ENCODE data around the gene MATN4. TPM values are rescaled to one million over a fixed set of nuclear protein-coding genes. Genes with fewer than 3 reads are reported as not detected.

Gene MATN4
- total and polyA plus RNA-seq, 2 of the 13 experiments (the other 11 are each of a cell fraction or from before 2014, with no cell fraction given), result not detected

DNA sequence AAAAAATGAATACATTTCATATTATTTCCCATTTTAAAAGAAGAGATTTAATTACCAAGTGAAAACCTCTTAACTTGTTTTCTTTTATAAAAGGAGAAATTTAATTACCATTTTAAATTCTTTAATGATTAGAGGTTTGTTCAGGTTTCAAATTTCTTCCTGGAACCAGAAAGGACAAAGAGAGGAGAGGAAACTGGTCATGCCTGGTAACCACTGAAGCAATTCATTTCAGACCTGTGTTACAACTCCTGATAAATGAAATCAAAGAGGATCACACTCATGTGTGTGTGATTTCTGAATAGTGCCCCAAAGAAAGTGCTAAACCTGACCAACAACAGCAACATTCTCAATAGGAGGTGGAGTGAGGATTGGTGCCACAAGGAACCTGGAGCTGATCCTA lies 41.1 kb downstream of the MATN4 start:
- intact Hi-C loops (cut with micrococcal nuclease; ENCODE audit: unreplicated experiment) (no loop called here), in situ Hi-C loops (cut with HindIII; ENCODE audit: extremely low pct_ligation_motif_present, low pct_unique_long_range_greater_than_20kb) (no loop called here)
- ChIA-PET CTCF (ENCODE audit: low intra/inter-chr PET ratio, low total read pairs) (no interaction called here), POLR2A (no interaction called here)
- peaks cover 0 to 28% of the 10 kb centered on the region in 2 experiments; a peak in 3 of 5 replicates for H3K27me3 ChIP-seq (ENCODE audit: control insufficient read depth in 1 of 2, insufficient read depth in 2 of 2, low read length in 2 of 2)
- no peak for DNase-seq (ENCODE audit: low spot score)
- no TSS peak for BruUV-seq (replicated peaks)
- no peak overlapping the region for H2AFZ ChIP-seq (ENCODE audit: low read length)
- no peaks in the 10 kb centered on the region for H3K79me2 ChIP-seq (ENCODE audit: insufficient read depth, low read length)
- no peak overlapping the region for H3K9ac ChIP-seq (ENCODE audit: insufficient read depth, low read depth, low read length)
- no peaks in the 10 kb centered on the region for H3K9me3 ChIP-seq (ENCODE audit: low read length)
- no peaks in the 10 kb centered on the region for H3K4me1 ChIP-seq (ENCODE audit: insufficient read depth, low read length)
- H3K27ac ChIP-seq (ENCODE audit: extremely low read length, insufficient read depth, low read length), result no peak overlapping the region
- ATAC-seq, result no peak
- H3K36me3 ChIP-seq (replicated peaks in 1 of 2; ENCODE audit: control insufficient read depth in 1 of 2, insufficient read depth in 2 of 2, low read length in 2 of 2), result no peaks in the 10 kb centered on the region
- no peak overlapping the region for H3K4me2 ChIP-seq (ENCODE audit: low read depth, low read length)
- no peak for FAIRE-seq
- H3K4me3 ChIP-seq (replicated peaks in 1 of 3; ENCODE audit: insufficient read depth in 1 of 3, low read depth in 2 of 3, low read length in 3 of 3), result no peak overlapping the region
- no peaks in the 10 kb centered on the region for H4K20me1 ChIP-seq (ENCODE audit: insufficient read depth, low read length)
- TF ChIP-seq, protein P1, sequence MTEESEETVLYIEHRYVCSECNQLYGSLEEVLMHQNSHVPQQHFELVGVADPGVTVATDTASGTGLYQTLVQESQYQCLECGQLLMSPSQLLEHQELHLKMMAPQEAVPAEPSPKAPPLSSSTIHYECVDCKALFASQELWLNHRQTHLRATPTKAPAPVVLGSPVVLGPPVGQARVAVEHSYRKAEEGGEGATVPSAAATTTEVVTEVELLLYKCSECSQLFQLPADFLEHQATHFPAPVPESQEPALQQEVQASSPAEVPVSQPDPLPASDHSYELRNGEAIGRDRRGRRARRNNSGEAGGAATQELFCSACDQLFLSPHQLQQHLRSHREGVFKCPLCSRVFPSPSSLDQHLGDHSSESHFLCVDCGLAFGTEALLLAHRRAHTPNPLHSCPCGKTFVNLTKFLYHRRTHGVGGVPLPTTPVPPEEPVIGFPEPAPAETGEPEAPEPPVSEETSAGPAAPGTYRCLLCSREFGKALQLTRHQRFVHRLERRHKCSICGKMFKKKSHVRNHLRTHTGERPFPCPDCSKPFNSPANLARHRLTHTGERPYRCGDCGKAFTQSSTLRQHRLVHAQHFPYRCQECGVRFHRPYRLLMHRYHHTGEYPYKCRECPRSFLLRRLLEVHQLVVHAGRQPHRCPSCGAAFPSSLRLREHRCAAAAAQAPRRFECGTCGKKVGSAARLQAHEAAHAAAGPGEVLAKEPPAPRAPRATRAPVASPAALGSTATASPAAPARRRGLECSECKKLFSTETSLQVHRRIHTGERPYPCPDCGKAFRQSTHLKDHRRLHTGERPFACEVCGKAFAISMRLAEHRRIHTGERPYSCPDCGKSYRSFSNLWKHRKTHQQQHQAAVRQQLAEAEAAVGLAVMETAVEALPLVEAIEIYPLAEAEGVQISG (CRISPR knock-in tag; IDR thresholded peaks at IDR 0.05), result no peak
- TF ChIP-seq ARID2 (CRISPR knock-in tag; IDR thresholded peaks at IDR 0.05; ENCODE audit: borderline replicate concordance) (no peak), HNF4A (CRISPR knock-in tag; IDR thresholded peaks at IDR 0.05) (no peak), ZNF225 (CRISPR knock-in tag; IDR thresholded peaks at IDR 0.05) (no peak), ZNF841 (CRISPR knock-in tag; IDR thresholded peaks at IDR 0.05; ENCODE audit: borderline replicate concordance) (no peak), AKAP8 (CRISPR knock-in tag; IDR thresholded peaks at IDR 0.05) (no peak), JUND (CRISPR knock-in tag; IDR thresholded peaks at IDR 0.05) (no peak), ZNF224 (CRISPR knock-in tag; IDR thresholded peaks at IDR 0.05) (no peak), ZNF256 (CRISPR knock-in tag; conservative IDR thresholded peaks at IDR 0.05) (no peak), TBX3 (IDR thresholded peaks at IDR 0.05; ENCODE audit: borderline replicate concordance) (no peak)
- TF ChIP-seq, protein P2, sequence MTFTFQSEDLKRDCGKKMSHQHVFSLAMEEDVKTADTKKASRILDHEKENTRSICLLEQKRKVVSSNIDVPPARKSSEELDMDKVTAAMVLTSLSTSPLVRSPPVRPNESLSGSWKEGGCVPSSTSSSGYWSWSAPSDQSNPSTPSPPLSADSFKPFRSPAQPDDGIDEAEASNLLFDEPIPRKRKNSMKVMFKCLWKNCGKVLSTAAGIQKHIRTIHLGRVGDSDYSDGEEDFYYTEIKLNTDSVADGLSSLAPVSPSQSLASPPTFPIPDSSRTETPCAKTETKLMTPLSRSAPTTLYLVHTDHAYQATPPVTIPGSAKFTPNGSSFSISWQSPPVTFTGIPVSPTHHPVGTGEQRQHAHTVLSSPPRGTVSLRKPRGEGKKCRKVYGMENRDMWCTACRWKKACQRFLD (CRISPR knock-in tag; IDR thresholded peaks at IDR 0.05; ENCODE audit: borderline replicate concordance), result no peak
- TF ChIP-seq, protein P3, sequence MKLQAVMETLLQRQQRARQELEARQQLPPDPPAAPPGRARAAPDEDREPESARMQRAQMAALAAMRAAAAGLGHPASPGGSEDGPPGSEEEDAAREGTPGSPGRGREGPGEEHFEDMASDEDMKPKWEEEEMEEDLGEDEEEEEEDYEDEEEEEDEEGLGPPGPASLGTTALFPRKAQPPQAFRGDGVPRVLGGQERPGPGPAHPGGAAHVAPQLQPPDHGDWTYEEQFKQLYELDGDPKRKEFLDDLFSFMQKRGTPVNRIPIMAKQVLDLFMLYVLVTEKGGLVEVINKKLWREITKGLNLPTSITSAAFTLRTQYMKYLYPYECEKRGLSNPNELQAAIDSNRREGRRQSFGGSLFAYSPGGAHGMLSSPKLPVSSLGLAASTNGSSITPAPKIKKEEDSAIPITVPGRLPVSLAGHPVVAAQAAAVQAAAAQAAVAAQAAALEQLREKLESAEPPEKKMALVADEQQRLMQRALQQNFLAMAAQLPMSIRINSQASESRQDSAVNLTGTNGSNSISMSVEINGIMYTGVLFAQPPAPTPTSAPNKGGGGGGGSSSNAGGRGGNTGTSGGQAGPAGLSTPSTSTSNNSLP (IDR thresholded peaks at IDR 0.05; ENCODE audit: low read depth, low read length), result no peak
- TF ChIP-seq, protein P4, sequence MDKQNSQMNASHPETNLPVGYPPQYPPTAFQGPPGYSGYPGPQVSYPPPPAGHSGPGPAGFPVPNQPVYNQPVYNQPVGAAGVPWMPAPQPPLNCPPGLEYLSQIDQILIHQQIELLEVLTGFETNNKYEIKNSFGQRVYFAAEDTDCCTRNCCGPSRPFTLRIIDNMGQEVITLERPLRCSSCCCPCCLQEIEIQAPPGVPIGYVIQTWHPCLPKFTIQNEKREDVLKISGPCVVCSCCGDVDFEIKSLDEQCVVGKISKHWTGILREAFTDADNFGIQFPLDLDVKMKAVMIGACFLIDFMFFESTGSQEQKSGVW (CRISPR knock-in tag; IDR thresholded peaks at IDR 0.05; ENCODE audit: borderline replicate concordance), result no peak
- TF ChIP-seq, protein P5, sequence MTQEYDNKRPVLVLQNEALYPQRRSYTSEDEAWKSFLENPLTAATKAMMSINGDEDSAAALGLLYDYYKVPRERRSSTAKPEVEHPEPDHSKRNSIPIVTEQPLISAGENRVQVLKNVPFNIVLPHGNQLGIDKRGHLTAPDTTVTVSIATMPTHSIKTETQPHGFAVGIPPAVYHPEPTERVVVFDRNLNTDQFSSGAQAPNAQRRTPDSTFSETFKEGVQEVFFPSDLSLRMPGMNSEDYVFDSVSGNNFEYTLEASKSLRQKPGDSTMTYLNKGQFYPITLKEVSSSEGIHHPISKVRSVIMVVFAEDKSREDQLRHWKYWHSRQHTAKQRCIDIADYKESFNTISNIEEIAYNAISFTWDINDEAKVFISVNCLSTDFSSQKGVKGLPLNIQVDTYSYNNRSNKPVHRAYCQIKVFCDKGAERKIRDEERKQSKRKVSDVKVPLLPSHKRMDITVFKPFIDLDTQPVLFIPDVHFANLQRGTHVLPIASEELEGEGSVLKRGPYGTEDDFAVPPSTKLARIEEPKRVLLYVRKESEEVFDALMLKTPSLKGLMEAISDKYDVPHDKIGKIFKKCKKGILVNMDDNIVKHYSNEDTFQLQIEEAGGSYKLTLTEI (CRISPR knock-in tag; conservative IDR thresholded peaks at IDR 0.05), result no peak
- TF ChIP-seq, protein P6, sequence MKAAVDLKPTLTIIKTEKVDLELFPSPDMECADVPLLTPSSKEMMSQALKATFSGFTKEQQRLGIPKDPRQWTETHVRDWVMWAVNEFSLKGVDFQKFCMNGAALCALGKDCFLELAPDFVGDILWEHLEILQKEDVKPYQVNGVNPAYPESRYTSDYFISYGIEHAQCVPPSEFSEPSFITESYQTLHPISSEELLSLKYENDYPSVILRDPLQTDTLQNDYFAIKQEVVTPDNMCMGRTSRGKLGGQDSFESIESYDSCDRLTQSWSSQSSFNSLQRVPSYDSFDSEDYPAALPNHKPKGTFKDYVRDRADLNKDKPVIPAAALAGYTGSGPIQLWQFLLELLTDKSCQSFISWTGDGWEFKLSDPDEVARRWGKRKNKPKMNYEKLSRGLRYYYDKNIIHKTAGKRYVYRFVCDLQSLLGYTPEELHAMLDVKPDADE (CRISPR knock-in tag; IDR thresholded peaks at IDR 0.05), result no peak
